Stimulated activated CD4-positive, alpha-beta T cell treated with anti-CD3 and anti-CD28 coated beads, Interleukin-15, amount 100 ng/mL, for 1 hour (primary cell): Measurements from ENCODE around the gene PRDM16.

Source experiments
- DNase-seq, 2 donors: peaks; one replicate each; pipeline ENCODE4 v3.0.0-alpha.2; 2020; ENCODE audit warnings: low read depth in 1 of 2, low spot score in 1 of 2

The PRDM16 gene

GRCh38 chr1:3251807-3252428, 182.9 kb downstream of the PRDM16 start:
- DNase-seq = no peak

- no peak for DNase-seq
These were observed 186.7 kb downstream of the PRDM16 start for GRCh38 chr1:3255680-3256079.

- no peak for DNase-seq
These were observed 188.8 kb downstream of the PRDM16 start for GRCh38 chr1:3257788-3258187.

- DNase-seq = no peak
These were observed 189.5 kb downstream of the PRDM16 start for GRCh38 chr1:3258386-3259003.

GRCh38 chr1:3259020-3259419, 190.0 kb downstream of the PRDM16 start:
- DNase-seq = no peak

GRCh38 chr1:3261007-3261968, 192.3 kb downstream of the PRDM16 start:
- DNase-seq = no peak

- no peak for DNase-seq
These were observed 193.1 kb downstream of the PRDM16 start for GRCh38 chr1:3261969-3262579.

GRCh38 chr1:3262681-3263286, 193.8 kb downstream of the PRDM16 start:
- DNase-seq = no peak

GRCh38 chr1:3263790-3264189, 194.8 kb downstream of the PRDM16 start:
- DNase-seq = no peak

- DNase-seq = no peak
These were observed 195.5 kb downstream of the PRDM16 start for GRCh38 chr1:3264456-3264855.

GRCh38 chr1:3265835-3266805, 197.1 kb downstream of the PRDM16 start:
- no peak for DNase-seq

- DNase-seq = no peak
These were observed 198.0 kb downstream of the PRDM16 start for GRCh38 chr1:3266870-3267549.

GRCh38 chr1:3267550-3268270, 198.7 kb downstream of the PRDM16 start:
- no peak for DNase-seq

- no peak for DNase-seq
These were observed 199.3 kb downstream of the PRDM16 start for GRCh38 chr1:3268281-3268680.

GRCh38 chr1:3270403-3271245, 201.6 kb downstream of the PRDM16 start:
- DNase-seq = no peak

GRCh38 chr1:3271866-3272265, 202.9 kb downstream of the PRDM16 start:
- DNase-seq = no peak

GRCh38 chr1:3272321-3273045, 203.5 kb downstream of the PRDM16 start:
- no peak for DNase-seq
